GM12892 (cell line): ENCODE measurements around the gene CBARP. TPM values are rescaled to one million over a fixed set of nuclear protein-coding genes. Genes with fewer than 3 reads are reported as not detected.
A peak's percentile ranks its signal among the peaks of the same experiment; 100 is the strongest.

Experiments used
- DNase-seq: peaks from one replicate; pipeline ENCODE4 v3.0.0; 2011; ENCODE audit not compliant: insufficient read length
- FAIRE-seq: peaks from 2 replicates; lab custom pipeline; 2011; peaks lifted over from hg19 to GRCh38; lab: Jason Lieb, UNC
- POLR2A ChIP-seq: IDR thresholded peaks from 2 replicates; pipeline ENCODE4 v1.6.1; 2011; ENCODE audit warnings: low read depth, low read length, control low read depth
- POLR2AphosphoS5 ChIP-seq: IDR thresholded peaks from 2 replicates; pipeline ENCODE4 v1.6.1; 2011; ENCODE audit warnings: low read depth, low read length, control low read depth
- TAF1 ChIP-seq: IDR thresholded peaks from 2 replicates; pipeline ENCODE4 v1.6.1; 2011; ENCODE audit warnings: low read depth, mild to moderate bottlenecking, control low read depth, low read length, borderline replicate concordance
- polyA plus RNA-seq: library from polyadenylated mRNA; unstranded; fragments of >200 nt; gene quantifications from one replicate; pipeline ENCODE4 v1.2.1, GENCODE V29; 2012; ENCODE audit warnings: missing spikeins, inconsistent platforms; ENCODE audit not compliant: missing spikeins

CBARP gene, protein sequence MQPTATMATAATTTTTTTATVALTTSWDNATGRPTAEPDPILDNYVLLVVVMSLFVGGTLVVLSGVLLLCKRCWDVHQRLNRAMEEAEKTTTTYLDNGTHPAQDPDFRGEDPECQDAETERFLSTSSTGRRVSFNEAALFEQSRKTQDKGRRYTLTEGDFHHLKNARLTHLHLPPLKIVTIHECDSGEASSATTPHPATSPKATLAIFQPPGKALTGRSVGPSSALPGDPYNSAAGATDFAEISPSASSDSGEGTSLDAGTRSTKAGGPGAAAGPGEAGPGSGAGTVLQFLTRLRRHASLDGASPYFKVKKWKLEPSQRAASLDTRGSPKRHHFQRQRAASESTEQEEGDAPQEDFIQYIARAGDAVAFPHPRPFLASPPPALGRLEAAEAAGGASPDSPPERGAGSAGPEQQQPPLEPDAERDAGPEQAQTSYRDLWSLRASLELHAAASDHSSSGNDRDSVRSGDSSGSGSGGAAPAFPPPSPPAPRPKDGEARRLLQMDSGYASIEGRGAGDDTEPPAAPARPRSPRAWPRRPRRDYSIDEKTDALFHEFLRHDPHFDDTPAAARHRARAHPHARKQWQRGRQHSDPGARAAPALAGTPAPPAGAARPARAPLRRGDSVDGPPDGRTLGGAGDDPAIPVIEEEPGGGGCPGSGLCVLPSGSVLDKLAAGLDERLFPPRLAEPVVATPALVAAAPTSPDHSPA
- polyA plus RNA-seq = not detected

DNA sequence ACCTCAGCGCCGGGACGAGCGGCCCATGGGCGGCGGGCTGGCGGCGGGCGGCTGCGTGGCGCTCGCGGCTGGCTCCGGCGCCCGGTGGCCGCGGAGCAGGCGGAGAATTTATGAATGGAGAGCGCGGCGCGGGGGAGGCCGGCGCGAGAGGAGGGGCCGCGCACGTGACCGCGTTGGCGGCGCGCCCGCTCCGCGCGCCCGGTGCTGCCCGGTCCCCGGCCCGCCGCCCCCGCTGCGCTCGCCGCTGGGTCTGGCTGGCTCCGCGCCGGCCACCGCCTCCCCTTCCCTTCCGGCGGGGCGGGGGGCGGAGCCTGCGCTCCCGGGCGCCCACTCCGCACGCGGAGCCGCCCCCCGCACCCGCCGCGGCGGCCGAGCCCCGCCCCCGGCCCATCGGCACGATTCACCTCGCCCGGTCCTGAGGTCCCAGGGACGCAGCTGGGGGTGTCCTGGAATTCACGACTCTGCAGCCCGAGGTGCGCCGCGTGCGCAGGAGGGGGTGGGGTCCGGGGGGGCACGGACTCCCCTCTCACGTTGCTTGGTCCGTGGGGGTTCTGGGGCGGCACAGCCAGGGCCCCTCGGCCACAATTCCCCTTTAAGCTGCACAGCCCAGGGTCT lies at the start of gene CBARP:
Gene CBARP, minus strand, starts transcription at position 252 of the 615 bp plus-strand sequence. CDS start 1,905 bp downstream, outside the sequence.
- TF ChIP-seq POLR2A = no peak
- TF ChIP-seq TAF1 = no peak
- TF ChIP-seq POLR2AphosphoS5 = no peak
- DNase-seq = no peak
- peak; percentile 9 for FAIRE-seq

DNA sequence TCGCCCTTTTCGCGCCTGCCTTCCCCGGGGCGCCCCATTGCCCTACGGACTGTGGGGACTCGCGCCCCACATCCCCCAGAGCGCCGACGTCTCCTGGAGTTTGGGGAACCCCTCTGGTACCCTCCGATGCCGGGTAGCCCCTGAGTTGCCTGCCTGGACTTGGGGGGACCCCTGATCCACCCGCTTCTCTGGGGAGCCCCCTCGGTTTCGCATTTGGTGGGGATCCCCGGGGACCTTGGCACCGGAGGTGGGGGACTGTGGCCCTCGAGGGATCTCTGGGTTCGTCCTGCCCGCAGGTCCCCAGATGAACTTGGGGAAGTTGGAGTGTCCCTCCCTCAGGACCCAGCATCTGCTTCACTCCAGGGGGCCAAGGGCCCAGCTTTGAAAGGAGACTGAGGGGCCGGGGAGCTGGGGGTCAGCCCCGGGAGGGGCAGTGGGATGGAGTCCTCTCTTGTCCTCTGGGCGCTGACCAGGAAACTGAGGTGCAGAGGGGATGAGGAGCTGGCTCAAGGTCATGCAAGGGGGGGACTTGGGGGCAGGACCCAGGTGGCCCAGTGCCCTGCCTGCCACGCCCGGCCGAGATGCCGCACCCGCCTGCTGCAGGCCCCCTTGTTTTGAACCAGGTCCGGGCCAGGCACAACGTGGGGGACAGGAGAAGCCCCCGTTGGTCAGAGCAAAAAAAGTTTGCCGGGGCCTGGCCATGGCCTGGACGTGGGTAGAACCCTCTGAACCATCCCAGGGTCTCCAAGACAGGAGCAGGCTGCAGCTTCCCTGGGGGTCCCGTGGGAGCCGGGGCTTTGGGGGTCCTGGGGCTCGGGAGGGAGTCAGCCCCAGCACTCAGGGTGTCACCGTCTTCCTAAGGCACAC lies 48.9 kb upstream of the CBARP start:
- no peak for FAIRE-seq
- TF ChIP-seq TAF1 (no peak), POLR2AphosphoS5 (no peak), POLR2A (no peak)
- no peak for DNase-seq

DNA sequence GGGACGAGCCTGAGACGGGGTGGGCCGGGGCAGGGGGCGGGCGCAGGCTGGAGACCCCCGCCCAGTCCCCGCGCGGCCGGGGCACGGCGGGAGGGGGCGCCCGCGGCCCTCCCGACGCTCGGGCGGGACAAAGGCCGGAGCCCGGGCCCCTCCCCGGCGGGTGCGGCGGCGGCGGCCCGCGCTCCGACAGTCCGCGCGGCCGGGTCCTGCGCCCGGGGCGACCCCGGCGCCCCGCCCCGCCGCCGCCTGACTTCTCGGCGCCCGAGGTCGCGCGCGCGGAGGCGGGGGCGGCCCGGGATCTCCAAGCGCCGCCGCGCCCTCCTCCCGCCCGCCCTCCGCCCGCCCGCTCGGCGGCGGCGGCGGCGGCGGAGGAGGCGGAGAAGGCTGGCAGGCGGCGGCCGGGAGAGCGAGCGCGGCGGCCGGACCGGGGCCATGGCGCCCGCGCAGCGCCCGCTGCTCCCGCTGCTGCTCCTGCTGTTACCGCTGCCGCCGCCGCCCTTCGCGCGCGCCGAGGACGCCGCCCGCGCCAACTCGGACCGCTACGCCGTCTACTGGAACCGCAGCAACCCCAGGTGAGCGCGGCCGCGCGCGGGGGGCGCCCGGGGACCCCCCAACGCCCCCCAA lies 48.0 kb upstream of the CBARP start, which contains the start of gene EFNA2:
Gene EFNA2, plus strand, starts transcription at position 137 of the 624 bp plus-strand sequence. Its CDS starts 296 bp downstream, at position 433.
- no peak for DNase-seq
- TF ChIP-seq TAF1 (no peak), POLR2A (no peak), POLR2AphosphoS5 (no peak)
- no peak for FAIRE-seq

DNA sequence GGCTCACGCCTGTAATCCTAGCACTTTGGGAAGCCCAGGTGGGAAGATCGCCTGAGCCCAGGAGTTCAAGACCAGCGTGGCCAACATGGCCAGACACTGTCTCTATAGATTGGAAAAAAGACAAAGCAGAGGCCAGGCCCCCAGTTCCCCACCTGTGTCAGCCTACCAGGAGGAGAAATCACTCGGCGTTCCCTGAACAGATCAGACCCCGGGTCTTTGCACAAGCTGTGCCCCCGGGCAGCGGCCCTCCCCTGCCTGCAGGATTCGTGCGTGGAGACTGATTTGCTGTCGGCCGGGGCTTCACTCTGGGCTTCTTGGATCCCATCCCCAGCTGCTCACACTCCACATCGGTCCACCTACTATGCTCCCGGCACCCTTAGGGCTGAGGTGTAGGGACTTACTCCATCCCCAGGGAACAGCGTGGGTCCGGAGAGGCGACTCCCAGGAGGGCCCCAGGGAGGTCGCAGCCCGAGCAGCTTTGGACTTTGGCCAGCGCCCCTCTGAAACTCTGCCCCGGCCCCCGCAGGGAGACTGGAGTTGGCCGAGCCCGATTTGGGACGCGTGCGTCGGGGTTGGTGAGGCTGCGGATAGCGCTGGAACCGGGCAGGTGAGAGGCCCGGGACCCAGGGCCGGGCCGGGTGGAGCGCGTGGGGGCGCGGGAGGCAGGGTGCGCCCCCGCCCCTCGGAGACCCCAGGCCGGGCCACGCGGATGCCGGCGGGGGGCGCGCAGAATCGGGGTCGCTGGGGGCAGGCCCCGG lies 47.4 kb upstream of the CBARP start:
- no peak for TF ChIP-seq TAF1
- TF ChIP-seq POLR2A = no peak
- no peak for TF ChIP-seq POLR2AphosphoS5
- DNase-seq (no peak), FAIRE-seq (no peak)

DNA sequence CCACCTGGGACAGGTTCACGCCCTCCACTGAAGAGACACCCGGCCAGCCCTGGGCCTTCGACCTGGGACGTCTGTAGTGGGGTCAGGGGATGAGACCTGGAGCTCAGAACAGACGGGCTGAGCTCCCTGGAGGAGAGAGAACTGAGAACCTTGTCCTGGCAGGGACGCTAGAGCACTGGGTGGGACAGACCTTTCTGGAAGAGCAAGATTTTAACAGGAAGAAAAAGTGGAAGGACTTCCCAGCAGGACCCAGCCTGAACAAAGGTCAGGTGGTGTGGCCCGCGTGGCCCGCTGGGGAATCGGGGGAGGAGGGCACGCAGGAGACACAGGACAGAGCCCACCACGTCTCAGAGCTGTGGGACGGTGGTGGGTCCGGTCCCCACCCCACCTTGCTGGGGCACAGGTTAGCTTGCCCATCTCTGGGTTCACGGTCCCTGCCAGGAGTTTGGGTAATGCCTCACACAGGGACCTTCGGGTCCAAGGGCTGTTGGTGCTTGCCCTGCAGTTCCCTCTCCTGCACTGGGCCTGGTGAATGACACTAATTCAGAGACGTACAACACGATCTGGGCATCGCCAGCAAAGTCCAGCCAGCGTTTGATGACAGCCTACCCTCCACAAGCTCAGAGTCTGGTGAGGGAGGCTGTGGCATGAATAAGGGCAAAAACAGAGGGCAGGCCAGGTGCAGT lies 46.6 kb upstream of the CBARP start:
- FAIRE-seq (no peak), DNase-seq (no peak)
- TF ChIP-seq TAF1 = no peak
- TF ChIP-seq POLR2AphosphoS5 = no peak
- no peak for TF ChIP-seq POLR2A

DNA sequence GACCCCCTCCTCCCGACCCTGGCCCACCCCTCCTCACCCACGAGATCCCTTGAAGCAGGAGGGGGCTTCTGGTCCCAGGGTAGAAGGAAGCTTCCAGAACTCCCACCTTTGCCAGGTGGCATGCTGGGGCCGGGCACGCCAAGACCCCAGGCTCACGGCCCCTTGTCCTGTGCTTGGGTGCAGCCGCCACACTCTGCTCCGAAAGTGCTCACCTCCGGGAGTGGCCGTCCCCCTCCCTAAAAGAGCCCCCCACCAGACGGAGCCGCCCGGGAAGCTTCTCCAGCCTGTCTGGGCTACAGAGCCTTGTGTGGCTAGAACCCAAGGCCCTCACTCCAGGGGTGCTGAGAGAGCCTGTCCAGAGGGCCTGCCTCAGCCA lies 46.1 kb upstream of the CBARP start:
- FAIRE-seq (no peak), DNase-seq (no peak)
- TF ChIP-seq POLR2A (no peak), POLR2AphosphoS5 (no peak), TAF1 (no peak)

DNA sequence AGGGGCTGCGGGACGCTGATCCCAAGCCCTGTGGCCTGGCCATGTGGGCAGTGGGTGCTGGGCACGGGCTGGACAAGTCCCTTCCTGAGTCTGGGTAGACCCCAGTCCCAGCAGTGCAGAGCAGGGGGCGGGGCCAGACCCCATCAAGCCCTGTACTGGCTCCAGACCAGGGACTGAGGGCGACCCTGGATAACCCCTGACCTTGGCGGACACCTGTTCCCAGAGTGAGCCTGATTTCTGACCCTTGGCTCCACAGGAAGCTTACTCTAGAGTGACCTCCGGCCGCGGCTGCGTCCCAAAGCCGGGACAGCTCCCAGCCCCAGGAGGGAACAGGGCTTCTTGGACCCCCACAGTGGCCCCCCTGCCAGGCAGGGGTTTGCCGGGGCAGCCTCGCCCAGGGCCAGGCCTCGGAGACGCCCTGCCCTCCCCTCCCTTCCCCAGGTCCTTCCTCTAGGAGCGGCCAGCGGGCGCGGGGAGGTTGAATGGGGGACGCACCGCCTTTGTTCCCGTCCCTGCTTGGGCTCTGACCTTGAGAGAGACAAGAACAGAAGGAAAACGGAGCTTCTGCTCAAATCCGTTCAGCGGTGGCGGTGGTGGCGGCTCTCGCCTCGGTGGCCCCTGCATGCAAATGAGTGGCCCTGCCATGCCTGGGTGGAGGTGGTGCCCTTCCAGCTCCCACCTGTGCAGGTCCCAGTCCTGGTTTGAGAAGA lies 45.6 kb upstream of the CBARP start:
- no peak for FAIRE-seq
- no peak for TF ChIP-seq POLR2AphosphoS5
- no peak for TF ChIP-seq POLR2A
- TF ChIP-seq TAF1 = no peak
- no peak for DNase-seq

DNA sequence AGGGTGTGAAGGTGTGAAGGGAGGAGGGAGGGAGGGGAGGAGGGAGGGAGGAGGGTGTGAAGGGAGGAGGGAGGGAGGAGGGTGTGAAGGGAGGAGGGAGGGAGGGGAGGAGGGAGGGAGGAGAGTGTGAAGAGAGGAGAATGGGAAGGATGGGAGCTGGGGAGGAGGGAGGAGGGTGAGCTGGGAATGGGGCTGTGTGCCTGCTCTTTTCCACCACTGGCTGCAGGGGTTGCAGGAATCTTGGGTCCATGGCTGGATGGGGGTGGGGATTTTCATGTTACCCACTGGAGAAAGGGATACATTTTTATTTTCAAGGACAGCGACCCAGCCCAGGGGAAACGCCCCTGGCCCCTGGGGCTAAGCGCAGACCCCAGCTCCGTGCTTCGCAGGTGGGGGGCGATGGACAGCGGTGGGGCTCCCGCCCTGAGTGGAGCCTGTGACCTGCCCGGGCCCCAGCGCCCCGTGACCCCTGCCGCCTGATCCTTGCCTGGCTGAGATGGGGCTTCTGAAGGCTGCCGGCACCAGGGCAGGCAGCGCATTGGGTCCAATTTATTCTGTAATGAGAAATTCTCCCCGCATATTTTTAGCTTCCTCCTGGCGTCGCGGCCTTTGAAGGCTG lies 44.9 kb upstream of the CBARP start:
- no peak for TF ChIP-seq TAF1
- no peak for TF ChIP-seq POLR2AphosphoS5
- TF ChIP-seq POLR2A = no peak
- FAIRE-seq (no peak), DNase-seq (no peak)
